NOMO-1 (cell line): Measurements from ENCODE around the gene UCP2.
"Not testable (repeated sequence)": the region's sequence is repeated elsewhere in the genome, so short reads cannot be mapped to it uniquely, and the experiment has no call there.

Experiments
- DNase-seq, 2 experiments: peaks; one replicate each; lab custom pipeline; 2025; ENCODE audit not compliant: unreplicated experiment in 2 of 2; lab: John Stamatoyannopoulos, UW

The UCP2 gene

DNA sequence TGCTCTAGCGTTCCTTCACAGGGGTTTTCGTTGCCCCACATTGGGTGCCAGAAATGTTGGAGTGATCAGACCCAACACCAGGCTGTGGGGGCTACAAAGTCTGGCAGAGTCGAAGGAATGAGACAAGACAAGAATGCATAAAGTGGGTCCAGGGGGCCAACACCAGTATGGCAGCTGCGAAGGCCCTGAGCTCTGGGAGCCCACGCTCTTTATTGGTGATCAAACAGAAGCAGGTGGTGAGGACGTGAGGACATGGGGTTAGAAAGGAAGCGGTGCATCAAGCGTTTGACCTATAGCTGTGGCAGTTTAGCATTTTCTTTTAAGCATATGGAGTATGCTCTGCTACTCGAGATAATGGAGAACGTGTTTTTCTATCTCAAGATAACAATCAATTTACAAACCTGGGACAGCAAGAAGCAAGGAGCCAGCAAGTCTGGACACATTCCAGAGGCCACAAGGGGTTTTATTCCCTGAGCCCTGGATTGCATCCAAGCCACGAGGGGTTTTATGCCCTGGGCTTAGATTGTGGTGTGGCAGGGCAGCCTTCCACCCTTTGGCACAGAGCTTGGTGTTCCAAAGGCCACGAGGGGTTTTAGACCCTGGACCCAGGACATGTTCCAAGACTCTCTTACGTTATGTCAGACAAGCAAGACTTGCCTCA, 35.7 kb downstream of the UCP2 start:
- DNase-seq = no peak

DNA sequence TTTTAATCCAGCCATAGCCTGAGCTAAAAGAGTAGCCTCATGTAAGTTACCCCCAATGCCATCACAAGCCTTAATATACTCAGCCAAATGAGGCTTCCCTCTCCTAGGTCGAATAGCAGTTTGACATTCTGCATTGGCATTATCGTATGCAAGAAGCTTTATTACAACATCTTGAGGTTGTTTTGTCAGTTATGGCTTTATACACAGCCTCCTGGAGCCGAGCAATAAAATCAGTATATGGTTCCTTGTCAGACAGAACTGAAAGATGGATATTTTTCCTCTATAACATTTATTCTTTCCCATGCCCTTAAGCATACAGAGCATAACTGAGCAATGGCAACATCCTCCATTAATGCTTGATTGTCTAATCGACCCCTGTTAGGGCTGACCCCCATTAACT, 37.2 kb downstream of the UCP2 start:
- DNase-seq = peak; percentile 42 to 64

DNA sequence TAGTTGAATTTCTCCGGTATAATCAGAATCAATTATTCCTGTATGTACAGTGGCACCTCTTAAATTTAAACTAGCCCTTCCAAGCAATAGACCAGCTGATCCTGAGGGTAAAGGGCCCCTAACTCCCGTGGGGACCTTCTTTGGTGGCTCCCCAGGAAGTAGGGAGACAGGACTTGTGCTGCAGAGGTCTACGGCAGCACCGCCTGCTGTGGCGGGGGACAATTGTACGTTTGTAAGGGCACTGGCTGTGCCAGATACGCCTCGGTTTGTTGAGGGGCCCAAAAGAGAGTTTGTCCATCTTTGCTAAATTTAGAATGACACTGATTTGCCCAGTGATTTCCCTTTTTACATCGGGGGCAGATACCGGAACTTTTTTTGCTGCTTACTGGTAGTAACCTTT, 37.7 kb downstream of the UCP2 start:
- peak in 1 of 2 experiments; percentile 49 for DNase-seq

DNA sequence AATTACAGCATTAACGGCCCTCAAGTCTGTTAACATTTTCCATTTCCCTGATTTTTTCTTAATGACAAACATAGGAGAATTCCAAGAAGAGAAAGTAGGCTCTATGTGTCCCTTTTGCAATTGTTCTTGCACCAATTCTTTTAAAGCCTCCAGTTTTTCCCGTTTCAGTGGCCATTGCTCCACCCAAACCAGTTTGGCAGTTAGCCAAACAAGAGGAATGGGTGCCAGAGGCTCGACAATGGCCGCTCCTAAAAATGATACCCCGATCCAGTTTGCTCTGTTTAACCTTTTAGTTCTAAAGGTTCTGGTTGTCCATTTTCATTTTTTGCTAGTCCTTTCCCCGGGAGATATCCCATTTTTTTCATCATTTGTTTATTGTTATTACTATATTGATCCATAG, 38.6 kb downstream of the UCP2 start:
- DNase-seq = no peak

DNA sequence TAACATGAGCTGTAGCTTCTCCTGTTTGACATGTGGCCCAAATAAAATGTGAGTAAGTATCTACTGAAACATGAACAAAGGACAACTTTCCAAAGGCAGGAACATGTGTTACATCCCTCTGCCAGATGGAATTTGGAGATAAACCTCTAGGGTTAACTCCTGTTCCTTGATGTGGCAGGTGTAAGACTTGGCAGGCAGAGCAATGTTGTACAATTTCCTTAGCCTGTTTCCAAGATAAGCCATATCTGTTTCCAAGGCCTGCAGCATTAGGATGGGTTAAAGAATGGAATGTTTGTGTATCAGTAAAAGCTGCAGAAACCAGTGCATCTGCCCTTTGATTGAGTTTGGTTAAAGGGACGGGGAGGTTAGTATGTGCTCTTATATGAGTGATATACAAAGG, 40.6 kb downstream of the UCP2 start:
- DNase-seq = no peak

DNA sequence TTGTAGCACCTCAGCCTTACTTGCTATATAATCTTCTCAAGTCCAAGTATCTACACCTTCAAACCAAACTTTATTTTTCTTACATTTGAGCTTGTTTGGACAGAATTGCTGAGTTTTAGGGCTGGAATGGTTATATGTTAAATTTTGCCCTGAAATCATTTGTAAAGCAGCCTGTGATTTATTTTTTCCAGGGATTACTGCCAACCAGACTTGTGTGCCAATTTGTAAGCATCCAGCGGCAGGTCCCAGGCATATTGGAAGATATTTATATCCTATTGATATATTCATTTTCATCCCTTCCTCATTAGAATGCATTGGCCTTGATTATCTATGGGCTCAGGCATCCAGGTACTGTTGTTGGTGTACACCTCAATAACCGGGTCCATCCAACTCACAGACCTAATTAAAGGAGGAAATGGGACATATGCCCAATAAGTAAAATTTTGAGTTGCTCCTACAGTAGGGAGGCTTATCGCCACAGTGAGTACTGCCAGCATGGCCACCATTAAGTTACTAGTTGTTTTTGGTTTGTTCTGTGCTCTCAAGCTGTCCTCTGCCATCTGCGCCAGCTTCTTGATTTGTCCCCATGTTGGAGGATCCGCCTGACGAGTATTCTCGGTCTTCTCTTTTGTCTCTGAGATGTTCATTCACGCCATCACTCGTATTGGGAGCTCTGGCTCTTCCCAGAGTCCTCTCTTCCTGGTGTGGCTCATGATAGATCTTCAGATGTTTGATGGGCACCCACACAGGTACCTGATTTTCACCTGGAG, 41.7 kb downstream of the UCP2 start:
- no peak for DNase-seq

DNA sequence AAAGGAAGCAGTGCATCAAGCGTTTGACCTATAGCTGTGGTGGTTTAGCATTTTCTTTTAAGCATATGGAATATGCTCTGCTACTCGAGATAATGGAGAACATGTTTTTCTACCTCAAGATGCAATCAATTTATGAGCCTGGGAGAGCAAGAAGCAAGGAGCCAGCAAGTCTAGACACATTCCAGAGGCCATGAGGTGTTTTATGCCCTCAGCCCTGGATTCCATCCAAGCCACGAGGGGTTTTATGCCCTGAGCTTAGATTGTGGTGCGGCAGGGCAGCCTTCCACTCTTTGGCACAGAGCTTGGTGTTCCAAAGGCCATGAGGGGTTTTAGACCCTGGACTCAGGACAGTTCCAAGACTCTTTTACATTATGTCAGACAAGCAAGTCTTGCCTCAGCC, 43.5 kb downstream of the UCP2 start:
- DNase-seq = no peak

DNA sequence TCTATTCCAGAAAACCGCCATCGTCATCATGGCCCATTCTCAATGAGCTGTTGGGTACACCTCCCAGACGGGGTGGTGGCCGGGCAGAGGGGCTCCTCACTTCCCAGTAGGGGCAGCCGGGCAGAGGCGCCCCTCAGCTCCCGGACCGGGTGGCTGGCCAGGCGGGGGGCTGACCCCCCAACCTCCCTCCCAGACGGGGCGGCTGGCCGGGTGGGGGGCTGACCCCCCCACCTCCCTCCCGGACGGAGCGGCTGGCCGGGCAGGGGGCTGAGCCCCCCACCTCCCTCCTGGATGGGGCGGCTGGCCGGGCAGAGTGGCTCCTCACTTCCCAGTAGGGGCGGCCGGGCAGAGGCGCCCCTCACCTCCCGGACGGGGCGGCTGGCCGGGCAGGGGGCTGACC, 46.6 kb downstream of the UCP2 start:
- not testable (repeated sequence) for DNase-seq

DNA sequence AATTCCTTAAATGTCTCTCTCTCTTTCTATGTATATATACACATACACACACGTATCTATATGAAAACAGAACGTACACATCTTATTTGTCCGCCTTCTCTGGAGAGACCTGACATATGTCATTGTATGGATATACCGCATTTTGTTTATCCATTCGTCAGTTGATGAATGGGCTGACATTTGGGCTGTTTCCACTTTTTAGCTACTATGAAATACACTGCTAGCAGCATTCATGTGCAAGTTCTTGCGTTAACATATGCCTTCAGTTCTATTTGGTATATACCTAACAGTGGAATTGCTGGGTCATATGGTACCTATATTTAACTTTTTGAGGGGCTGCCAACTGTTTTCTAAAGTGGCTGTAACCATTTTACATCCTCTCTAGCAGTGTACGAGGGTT, 49.9 kb downstream of the UCP2 start:
- no peak for DNase-seq

DNA sequence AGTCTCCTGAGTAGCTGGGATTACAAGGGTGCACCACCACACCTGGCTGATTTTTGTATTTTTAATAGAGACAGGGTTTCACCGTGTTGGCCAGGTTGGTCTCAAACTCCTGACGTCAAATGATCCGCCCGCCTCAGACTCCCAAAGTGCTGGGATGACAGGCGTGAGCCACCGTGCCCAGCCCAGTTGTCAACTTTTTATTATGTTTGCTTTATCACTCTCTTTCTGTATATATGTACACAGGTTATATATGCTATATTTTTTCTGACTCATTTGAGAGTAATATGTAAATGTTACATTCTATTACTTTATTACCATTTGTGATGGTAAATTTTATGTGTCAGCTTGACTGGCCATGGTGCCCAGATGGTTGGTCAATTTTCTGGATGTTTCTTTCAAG, 50.7 kb downstream of the UCP2 start:
- DNase-seq = no peak

DNA sequence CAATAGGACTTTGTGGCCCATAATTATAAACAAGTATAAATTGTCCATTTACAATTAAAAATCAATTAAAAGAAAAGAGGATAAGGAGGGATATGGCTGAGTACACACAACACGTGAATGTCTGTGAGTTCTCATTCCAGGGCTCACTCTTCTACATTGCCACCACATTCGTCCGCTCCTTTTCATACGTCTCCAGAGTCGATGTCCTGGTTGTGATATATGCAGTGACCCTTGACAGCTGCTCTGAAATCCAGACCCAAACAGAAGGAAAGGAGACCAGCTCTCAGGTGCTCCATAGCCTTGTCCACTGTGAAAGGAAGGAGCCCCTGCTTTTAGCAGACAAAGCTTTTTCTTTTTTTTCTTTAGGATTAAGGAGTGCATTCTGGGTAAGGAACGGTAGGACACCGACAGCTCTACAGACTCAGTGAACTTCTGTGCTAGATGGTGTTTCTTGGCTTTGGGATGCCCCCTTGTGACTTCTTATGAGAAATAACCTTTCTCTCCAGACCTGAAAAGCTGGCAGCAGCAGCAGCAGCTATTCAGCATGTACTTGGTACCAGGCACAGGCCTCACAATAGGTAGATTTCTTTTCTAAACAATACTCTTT, 51.5 kb downstream of the UCP2 start:
- peak in 1 of 2 experiments; percentile 54 for DNase-seq

DNA sequence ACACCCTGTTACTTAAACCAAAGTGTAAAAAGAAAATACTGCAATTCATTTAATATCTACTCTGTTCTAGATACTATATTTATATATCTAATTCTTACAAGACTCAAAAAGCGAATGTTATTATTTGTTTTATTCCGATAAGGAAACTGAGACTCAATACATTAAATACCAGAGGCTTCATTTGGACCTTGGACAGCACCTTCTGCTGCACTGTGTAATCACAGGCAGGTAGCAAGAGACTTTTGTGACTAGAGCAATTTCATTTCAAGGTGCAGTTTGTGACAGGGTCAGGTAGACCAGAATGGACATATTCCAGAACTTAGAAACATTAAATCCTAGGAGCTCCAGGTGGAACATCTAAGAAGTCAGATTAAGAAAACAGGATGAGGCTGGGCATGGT, 53.3 kb downstream of the UCP2 start:
- no peak for DNase-seq
